ENCODE measurements around the gene GLDC. TPM values are rescaled to one million over a fixed set of nuclear protein-coding genes. Genes with fewer than 3 reads are reported as not detected.

Gene GLDC
- total RNA-seq, 1 experiment from 2014 or later, result 1.5 TPM

DNA sequence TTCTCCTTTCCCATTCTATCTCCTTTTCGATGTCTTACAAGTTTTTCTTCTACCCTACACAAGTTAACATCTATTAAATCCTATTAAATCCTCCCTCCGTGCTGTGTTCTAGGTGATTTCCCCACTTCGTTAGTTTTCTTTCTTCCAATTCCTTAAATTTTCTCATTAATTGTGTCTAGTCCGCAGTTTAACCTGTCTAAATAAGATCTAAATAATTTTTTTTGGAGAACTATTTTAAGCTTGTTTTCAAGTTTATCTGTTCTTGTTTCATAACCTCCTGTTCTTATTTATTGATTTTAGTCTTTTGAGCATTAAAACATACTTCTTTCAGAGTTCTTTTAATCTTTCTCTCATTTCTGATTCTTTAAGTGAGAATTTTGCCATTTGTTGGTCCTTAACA lies 123.3 kb downstream of the GLDC start:
- Histone ChIP-seq H3K4me3 (no peak overlapping the region), H3K9me3 (ENCODE audit: insufficient read depth, low read depth) (no peaks in the 10 kb centered on the region), H3K4me2 (no peak overlapping the region), H3K9me2 (ENCODE audit: insufficient read depth) (no peaks in the 10 kb centered on the region), H3K4me1 (replicated peaks; ENCODE audit: insufficient read depth) (no peaks in the 10 kb centered on the region), H3F3A (ENCODE audit: insufficient read depth, low read depth) (no peaks in the 10 kb centered on the region), H2AFZ (no peak overlapping the region), H4K20me1 (ENCODE audit: insufficient read depth) (no peaks in the 10 kb centered on the region), H3K79me2 (ENCODE audit: low read depth) (no peaks in the 10 kb centered on the region), H3K27me3 (ENCODE audit: insufficient read depth, low read depth) (no peaks in the 10 kb centered on the region), H3K36me3 (ENCODE audit: low read depth) (no peaks in the 10 kb centered on the region), H3K27ac (no peak overlapping the region)
- POLR2A ChIA-PET (ENCODE audit: unreplicated experiment), result no interaction called here
- no peak for TF ChIP-seq EZH2 (IDR thresholded peaks at IDR 0.05; ENCODE audit: low read depth)
- TF ChIP-seq, protein P1, sequence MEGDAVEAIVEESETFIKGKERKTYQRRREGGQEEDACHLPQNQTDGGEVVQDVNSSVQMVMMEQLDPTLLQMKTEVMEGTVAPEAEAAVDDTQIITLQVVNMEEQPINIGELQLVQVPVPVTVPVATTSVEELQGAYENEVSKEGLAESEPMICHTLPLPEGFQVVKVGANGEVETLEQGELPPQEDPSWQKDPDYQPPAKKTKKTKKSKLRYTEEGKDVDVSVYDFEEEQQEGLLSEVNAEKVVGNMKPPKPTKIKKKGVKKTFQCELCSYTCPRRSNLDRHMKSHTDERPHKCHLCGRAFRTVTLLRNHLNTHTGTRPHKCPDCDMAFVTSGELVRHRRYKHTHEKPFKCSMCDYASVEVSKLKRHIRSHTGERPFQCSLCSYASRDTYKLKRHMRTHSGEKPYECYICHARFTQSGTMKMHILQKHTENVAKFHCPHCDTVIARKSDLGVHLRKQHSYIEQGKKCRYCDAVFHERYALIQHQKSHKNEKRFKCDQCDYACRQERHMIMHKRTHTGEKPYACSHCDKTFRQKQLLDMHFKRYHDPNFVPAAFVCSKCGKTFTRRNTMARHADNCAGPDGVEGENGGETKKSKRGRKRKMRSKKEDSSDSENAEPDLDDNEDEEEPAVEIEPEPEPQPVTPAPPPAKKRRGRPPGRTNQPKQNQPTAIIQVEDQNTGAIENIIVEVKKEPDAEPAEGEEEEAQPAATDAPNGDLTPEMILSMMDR (conservative IDR thresholded peaks at IDR 0.05), result no peak
- intact Hi-C loops (cut with micrococcal nuclease; ENCODE audit: unreplicated experiment), result no loop called here
- BruUV-seq (replicated peaks), result no TSS peak
- CTCF ChIA-PET, result no interaction called here
- DNase-seq, result no peak

DNA sequence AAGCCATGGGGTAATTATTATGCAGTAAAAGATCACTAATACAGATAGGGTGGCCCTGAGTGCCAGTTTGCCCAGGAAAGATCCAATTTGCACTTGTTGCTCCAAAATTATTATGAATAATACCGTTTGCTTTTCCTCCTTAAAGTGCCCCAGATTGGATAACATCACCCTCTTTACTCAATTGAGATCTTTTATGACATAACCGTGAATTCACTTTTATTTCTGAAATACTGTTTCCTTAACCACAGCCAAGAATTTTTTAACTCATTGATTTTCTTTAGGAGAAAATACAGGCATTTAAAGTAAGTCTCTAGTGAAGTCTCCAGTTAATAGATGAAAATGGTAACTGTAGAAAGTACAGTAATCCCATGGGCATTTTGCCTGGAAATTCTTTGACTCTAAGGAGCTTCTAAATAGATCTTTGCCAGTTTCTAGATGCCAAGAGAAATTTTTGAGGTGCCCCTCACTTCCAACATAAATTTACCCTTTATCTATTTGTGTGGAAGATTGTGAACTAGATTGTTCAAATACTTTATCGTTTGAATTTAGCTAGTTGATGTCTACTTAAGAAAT lies 133.4 kb downstream of the GLDC start:
- H3K27me3 ChIP-seq (ENCODE audit: insufficient read depth, low read depth), result no peaks in the 10 kb centered on the region
- no peaks in the 10 kb centered on the region for H3F3A ChIP-seq (ENCODE audit: insufficient read depth, low read depth)
- no peak overlapping the region for H3K27ac ChIP-seq
- ChIA-PET POLR2A (ENCODE audit: unreplicated experiment) (no interaction called here), CTCF (no interaction called here)
- no peak overlapping the region for H2AFZ ChIP-seq
- H3K4me1 ChIP-seq (replicated peaks; ENCODE audit: insufficient read depth), result no peaks in the 10 kb centered on the region
- intact Hi-C loops (cut with micrococcal nuclease; ENCODE audit: unreplicated experiment), result no loop called here
- H4K20me1 ChIP-seq (ENCODE audit: insufficient read depth), result no peaks in the 10 kb centered on the region
- no peaks in the 10 kb centered on the region for H3K79me2 ChIP-seq (ENCODE audit: low read depth)
- no peak overlapping the region for H3K4me3 ChIP-seq
- no peak for DNase-seq
- TF ChIP-seq EZH2 (IDR thresholded peaks at IDR 0.05; ENCODE audit: low read depth), result no peak
- TF ChIP-seq, protein P1 (conservative IDR thresholded peaks at IDR 0.05), result no peak
- BruUV-seq (replicated peaks), result no TSS peak
- H3K36me3 ChIP-seq (ENCODE audit: low read depth), result no peaks in the 10 kb centered on the region
- no peaks in the 10 kb centered on the region for H3K9me2 ChIP-seq (ENCODE audit: insufficient read depth)
- H3K4me2 ChIP-seq, result no peak overlapping the region
- H3K9me3 ChIP-seq (ENCODE audit: insufficient read depth, low read depth), result no peaks in the 10 kb centered on the region

DNA sequence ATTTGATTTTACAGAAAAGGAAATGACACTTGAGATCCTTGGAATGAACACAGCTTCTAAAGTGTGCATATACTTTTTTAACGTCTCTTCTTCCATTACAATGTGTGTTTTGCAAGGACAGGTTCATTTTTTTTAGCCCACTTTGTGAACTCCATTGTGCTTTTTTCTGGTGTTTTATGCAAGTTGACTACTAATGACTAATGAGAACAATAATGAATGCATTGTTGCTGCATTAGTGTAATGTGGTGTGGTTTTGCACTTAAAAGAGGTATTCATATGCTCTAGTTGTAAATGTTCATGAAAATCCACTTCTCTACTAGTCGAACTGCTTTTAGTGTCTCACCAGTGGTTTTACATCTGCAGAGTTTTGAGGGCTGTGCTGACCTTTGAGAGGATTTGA lies 139.0 kb downstream of the GLDC start:
- Histone ChIP-seq H3K9me3 (ENCODE audit: insufficient read depth, low read depth) (no peaks in the 10 kb centered on the region), H3K4me1 (replicated peaks; ENCODE audit: insufficient read depth) (no peaks in the 10 kb centered on the region), H3K36me3 (ENCODE audit: low read depth) (no peaks in the 10 kb centered on the region), H3K4me2 (no peak overlapping the region), H2AFZ (no peak overlapping the region), H3K4me3 (no peak overlapping the region), H3K27me3 (ENCODE audit: insufficient read depth, low read depth) (no peaks in the 10 kb centered on the region), H3K27ac (no peak overlapping the region), H3K9me2 (ENCODE audit: insufficient read depth) (no peaks in the 10 kb centered on the region), H4K20me1 (ENCODE audit: insufficient read depth) (no peaks in the 10 kb centered on the region), H3F3A (ENCODE audit: insufficient read depth, low read depth) (no peaks in the 10 kb centered on the region), H3K79me2 (ENCODE audit: low read depth) (no peaks in the 10 kb centered on the region)
- POLR2A ChIA-PET (ENCODE audit: unreplicated experiment), result no interaction called here
- DNase-seq, result no peak
- no TSS peak for BruUV-seq (replicated peaks)
- intact Hi-C loops (cut with micrococcal nuclease; ENCODE audit: unreplicated experiment), result loop anchor here (10.0 kb wide), 1 partner anchor 58 kb away; no protein-coding TSS in a partner anchor
- CTCF ChIA-PET, result no interaction called here
- TF ChIP-seq, protein P1 (conservative IDR thresholded peaks at IDR 0.05), result no peak
- TF ChIP-seq EZH2 (IDR thresholded peaks at IDR 0.05; ENCODE audit: low read depth), result no peak
